ENCODE measurements around the gene STK16. TPM values are rescaled to one million over a fixed set of nuclear protein-coding genes. Genes with fewer than 3 reads are reported as not detected.

STK16 gene
- total RNA-seq, 4 donors from 2014 or later, result 4.1 to 55.6 (median 18.0) TPM

GRCh38 chr2:219272995-219273394 is 27.7 kb downstream of the STK16 start:
- Histone ChIP-seq H3K27ac (no peak overlapping the region), H3K9me3 (no peaks in the 10 kb centered on the region), H3K4me3 (no peak overlapping the region), H3K27me3 (no peaks in the 10 kb centered on the region), H3K4me1 (peaks cover 1 to 3% of the 10 kb centered on the region in 2 donors), H3K36me3 (no peaks in the 10 kb centered on the region)
- TF ChIP-seq POLR2A (IDR thresholded peaks at IDR 0.05) (no peak), CTCF (IDR thresholded peaks at IDR 0.05) (no peak)
- DNase-seq, result no peak
- intact Hi-C loops (cut with DNase I; ENCODE audit: low total_unique reads), result no loop called here

GRCh38 chr2:219273937-219274336 is 28.7 kb downstream of the STK16 start:
- TF ChIP-seq POLR2A (IDR thresholded peaks at IDR 0.05) (no peak), CTCF (IDR thresholded peaks at IDR 0.05) (no peak)
- Histone ChIP-seq H3K27me3 (no peaks in the 10 kb centered on the region), H3K9me3 (no peaks in the 10 kb centered on the region), H3K4me3 (no peak overlapping the region), H3K36me3 (no peaks in the 10 kb centered on the region), H3K4me1 (peaks cover 8 to 10% of the 10 kb centered on the region in 2 donors), H3K27ac (peak overlapping the region; percentile 61 to 68)
- intact Hi-C loops (cut with DNase I; ENCODE audit: low total_unique reads), result no loop called here
- DNase-seq, result no peak

- H3K27me3 ChIP-seq, result no peaks in the 10 kb centered on the region
- intact Hi-C loops (cut with DNase I; ENCODE audit: low total_unique reads), result no loop called here
- H3K27ac ChIP-seq, result peak overlapping the region; percentile 61 to 68
- TF ChIP-seq CTCF (IDR thresholded peaks at IDR 0.05) (no peak), POLR2A (IDR thresholded peaks at IDR 0.05) (no peak)
- H3K4me3 ChIP-seq, result no peak overlapping the region
- H3K9me3 ChIP-seq, result no peaks in the 10 kb centered on the region
- no peaks in the 10 kb centered on the region for H3K36me3 ChIP-seq
- H3K4me1 ChIP-seq, result peaks cover 8 to 10% of the 10 kb centered on the region in 2 donors
- peak in 1 of 2 donors; percentile 36 for DNase-seq
These were observed 29.2 kb downstream of the STK16 start for GRCh38 chr2:219274361-219274921.

- Histone ChIP-seq H3K27me3 (no peaks in the 10 kb centered on the region), H3K9me3 (no peaks in the 10 kb centered on the region), H3K27ac (peak overlapping the region; percentile 99), H3K4me3 (peak overlapping the region in 1 of 2 donors; percentile 77), H3K4me1 (peaks cover 8 to 10% of the 10 kb centered on the region in 2 donors), H3K36me3 (no peaks in the 10 kb centered on the region)
- peak; percentile 96 to 99 (median 97) for TF ChIP-seq CTCF (IDR thresholded peaks at IDR 0.05)
- TF ChIP-seq POLR2A (IDR thresholded peaks at IDR 0.05), result no peak
- DNase-seq, result peak; percentile 82 to 86
- intact Hi-C loops (cut with DNase I; ENCODE audit: low total_unique reads), result no loop called here
These were observed 32.7 kb downstream of the STK16 start for GRCh38 chr2:219277703-219278654.

GRCh38 chr2:219278655-219279150 is 33.4 kb downstream of the STK16 start:
- H3K4me1 ChIP-seq, result peaks cover 8 to 10% of the 10 kb centered on the region in 2 donors
- peak overlapping the region; percentile 58 to 77 for H3K4me3 ChIP-seq
- intact Hi-C loops (cut with DNase I; ENCODE audit: low total_unique reads), result no loop called here
- H3K36me3 ChIP-seq, result no peaks in the 10 kb centered on the region
- peak overlapping the region; percentile 99 for H3K27ac ChIP-seq
- no peak for DNase-seq
- H3K9me3 ChIP-seq, result no peaks in the 10 kb centered on the region
- no peak for TF ChIP-seq POLR2A (IDR thresholded peaks at IDR 0.05)
- peak in 2 of 4 experiments; percentile 18 to 34 for TF ChIP-seq CTCF (IDR thresholded peaks at IDR 0.05)
- no peaks in the 10 kb centered on the region for H3K27me3 ChIP-seq
